SU-DHL-6 (cell line): ENCODE data around the gene NAA38.

ENCODE experiments used
- EZH2phosphoT487 ChIP-seq: fragments of 200-600 bp; sonication (generic), shearing (Covaris generic); conservative IDR thresholded peaks from 2 replicates; pipeline ENCODE4 v1.6.1; 2018; ENCODE audit warnings: mild to moderate bottlenecking, antibody characterized with exemption, low read length, moderate library complexity, mixed read lengths
- TF ChIP-seq, protein P1 (sequence below): fragments of 200-600 bp; sonication (generic); IDR thresholded peaks from one replicate; pipeline ENCODE4 v1.5.1; 2017; ENCODE audit warnings: antibody characterized with exemption, mild to moderate bottlenecking, low read length, moderate library complexity; ENCODE audit not compliant: insufficient read depth, poor library complexity, severe bottlenecking

- TF ChIP-seq, protein P1, sequence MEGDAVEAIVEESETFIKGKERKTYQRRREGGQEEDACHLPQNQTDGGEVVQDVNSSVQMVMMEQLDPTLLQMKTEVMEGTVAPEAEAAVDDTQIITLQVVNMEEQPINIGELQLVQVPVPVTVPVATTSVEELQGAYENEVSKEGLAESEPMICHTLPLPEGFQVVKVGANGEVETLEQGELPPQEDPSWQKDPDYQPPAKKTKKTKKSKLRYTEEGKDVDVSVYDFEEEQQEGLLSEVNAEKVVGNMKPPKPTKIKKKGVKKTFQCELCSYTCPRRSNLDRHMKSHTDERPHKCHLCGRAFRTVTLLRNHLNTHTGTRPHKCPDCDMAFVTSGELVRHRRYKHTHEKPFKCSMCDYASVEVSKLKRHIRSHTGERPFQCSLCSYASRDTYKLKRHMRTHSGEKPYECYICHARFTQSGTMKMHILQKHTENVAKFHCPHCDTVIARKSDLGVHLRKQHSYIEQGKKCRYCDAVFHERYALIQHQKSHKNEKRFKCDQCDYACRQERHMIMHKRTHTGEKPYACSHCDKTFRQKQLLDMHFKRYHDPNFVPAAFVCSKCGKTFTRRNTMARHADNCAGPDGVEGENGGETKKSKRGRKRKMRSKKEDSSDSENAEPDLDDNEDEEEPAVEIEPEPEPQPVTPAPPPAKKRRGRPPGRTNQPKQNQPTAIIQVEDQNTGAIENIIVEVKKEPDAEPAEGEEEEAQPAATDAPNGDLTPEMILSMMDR, result no peak
- no peak for TF ChIP-seq EZH2phosphoT487
Measured at GRCh38 chr17:7897090-7897489, 39.7 kb upstream of the NAA38 start.
